Left lung (tissue), 10 donors: Measurements from ENCODE around the gene CPLX1. TPM values are rescaled to one million over a fixed set of nuclear protein-coding genes. Genes with fewer than 3 reads are reported as not detected.

Experiments used
- ATAC-seq: fragments of 200-7000 bp; cut with Tn5 transposase; one replicate; pipeline ENCODE4 v1.9.1; 2020; ENCODE audit warnings: moderate library complexity
- DNase-seq, 4 donors: peaks; one replicate each; pipeline ENCODE4 v3.0.0-alpha.2; 2013 to 2020
- H3K27ac ChIP-seq, 2 donors: fragments of 200-600 bp; sonication (generic) in 1 of 2; one replicate each; pipeline versions ENCODE4 v1.5.0 to v1.8.0; 2020 to 2021
- H3K27me3 ChIP-seq, 2 donors: fragments of 200-600 bp; sonication (generic) in 1 of 2; one replicate each; pipeline versions ENCODE4 v1.5.0 to v1.8.0; 2020 to 2021
- H3K36me3 ChIP-seq, 2 donors: fragments of 200-600 bp; sonication (generic) in 1 of 2; one replicate each; pipeline versions ENCODE4 v1.5.0 to v1.8.0; 2020 to 2021
- H3K4me1 ChIP-seq, 2 donors: fragments of 200-600 bp; one replicate each; pipeline ENCODE4 v1.8.0; 2021
- H3K4me3 ChIP-seq, 2 donors: fragments of 200-600 bp; sonication (generic) in 1 of 2; one replicate each; pipeline versions ENCODE4 v1.5.0 to v1.8.0; 2020 to 2021; ENCODE audit warnings: mild to moderate bottlenecking in 1 of 2
- H3K9me3 ChIP-seq, 2 donors: fragments of 200-600 bp; sonication (generic) in 1 of 2; one replicate each; pipeline versions ENCODE4 v1.5.0 to v1.8.0; 2020 to 2021
- CTCF ChIP-seq, 2 donors: fragments of 200-600 bp; sonication (generic) in 1 of 2; IDR thresholded peaks; one replicate each; pipeline versions ENCODE4 v1.5.0 to v1.8.0; 2021; ENCODE audit warnings: antibody characterized with exemption in 2 of 2
- intact Hi-C, 2 donors: fragments of 100-400 bp; cut with DNase I; formaldehyde crosslinking; loops; one replicate each; pipeline versions ENCODE4 v1.11.2 to v1.14.2; 2022
- polyA plus RNA-seq, 6 donors: library from polyadenylated mRNA; unstranded; fragments of 120-200 nt; gene quantifications; one replicate each; pipeline ENCODE4 v1.2.1, GENCODE V29; 2013; ENCODE audit not compliant: insufficient read length in 6 of 6
- total RNA-seq, 2 donors: library from RNA; stranded (reverse); fragmentation: NEBNext Ultra II Directional; extraction: Animal tissue kit (Norgen Biotek cat#: 25700); gene quantifications; one replicate each; pipeline ENCODE4 v1.2.1, GENCODE V29; 2021
- donor health status: DM: no; HTN: yes; CAD: no.
- donor health status: DM: no; HTN: no; CAD: no.

CPLX1 gene
- total and polyA plus RNA-seq, 8 donors = 0.98 to 3.2 (median 1.5) TPM

- H3K36me3 ChIP-seq = peaks cover 0 to 86% of the 10 kb centered on the region in 2 donors
- no peaks in the 10 kb centered on the region for H3K9me3 ChIP-seq
- no peak overlapping the region for H3K27ac ChIP-seq
- no peak for TF ChIP-seq CTCF (IDR thresholded peaks at IDR 0.05)
- intact Hi-C loops = no loop called here
- no peak overlapping the region for H3K4me3 ChIP-seq
- peak in 1 of 4 donors; percentile 58 for DNase-seq
- H3K4me1 ChIP-seq = no peaks in the 10 kb centered on the region
- no peaks in the 10 kb centered on the region for H3K27me3 ChIP-seq
- ATAC-seq = no peak
Measured at GRCh38 chr4:751676-752075, 74.3 kb downstream of the CPLX1 start.

GRCh38 chr4:749698-750666 lies 75.9 kb downstream of the CPLX1 start:
- DNase-seq (peak in 1 of 4 donors; percentile 31), ATAC-seq (peak; percentile 38)
- H3K36me3 ChIP-seq = peaks cover 0 to 71% of the 10 kb centered on the region in 2 donors
- peak overlapping the region; percentile 13 to 17 for H3K27ac ChIP-seq
- H3K27me3 ChIP-seq = no peaks in the 10 kb centered on the region
- no peak for TF ChIP-seq CTCF (IDR thresholded peaks at IDR 0.05)
- H3K4me1 ChIP-seq = no peaks in the 10 kb centered on the region
- intact Hi-C loops = no loop called here
- H3K4me3 ChIP-seq = no peak overlapping the region
- no peaks in the 10 kb centered on the region for H3K9me3 ChIP-seq

- DNase-seq (peak in 1 of 4 donors; percentile 39), ATAC-seq (no peak)
- Histone ChIP-seq H3K27me3 (no peaks in the 10 kb centered on the region), H3K4me1 (no peaks in the 10 kb centered on the region), H3K4me3 (no peak overlapping the region), H3K27ac (no peak overlapping the region), H3K9me3 (no peaks in the 10 kb centered on the region), H3K36me3 (peaks cover 0 to 67% of the 10 kb centered on the region in 2 donors)
- no peak for TF ChIP-seq CTCF (IDR thresholded peaks at IDR 0.05)
- intact Hi-C loops = no loop called here
Measured at GRCh38 chr4:748461-748860, 77.5 kb downstream of the CPLX1 start.

- ATAC-seq (no peak), DNase-seq (peak in 1 of 4 donors; percentile 33)
- TF ChIP-seq CTCF (IDR thresholded peaks at IDR 0.05) = no peak
- Histone ChIP-seq H3K27me3 (no peaks in the 10 kb centered on the region), H3K4me1 (no peaks in the 10 kb centered on the region), H3K27ac (no peak overlapping the region), H3K9me3 (no peaks in the 10 kb centered on the region), H3K4me3 (no peak overlapping the region), H3K36me3 (peaks cover 0 to 60% of the 10 kb centered on the region in 2 donors)
- intact Hi-C loops = no loop called here
Measured at GRCh38 chr4:747546-748170, 78.3 kb downstream of the CPLX1 start.
